ENCODE data around the gene LKAAEAR1.

The LKAAEAR1 gene

GRCh38 chr20:64098471-64099013 is 14.3 kb upstream of the LKAAEAR1 start:
- Histone ChIP-seq H3K4me3 (ENCODE audit: low read depth, low read length) (no peak overlapping the region), H3K27me3 (ENCODE audit: control insufficient read depth, insufficient read depth, low read length) (no peaks in the 10 kb centered on the region), H3K36me3 (ENCODE audit: control insufficient read depth, insufficient read depth, low read length) (no peaks in the 10 kb centered on the region), H2AFZ (no peak overlapping the region), H3K79me2 (peaks cover 2% of the 10 kb centered on the region), H3K9ac (no peak overlapping the region), H3K4me1 (peaks cover 18% of the 10 kb centered on the region), H3K27ac (no peak overlapping the region), H3K9me3 (ENCODE audit: control insufficient read depth, low read length) (no peaks in the 10 kb centered on the region), H3K4me2 (ENCODE audit: low read length) (no peak overlapping the region)
- no peak for TF ChIP-seq CTCF (IDR thresholded peaks at IDR 0.05)

- Histone ChIP-seq H3K4me2 (ENCODE audit: low read length) (no peak overlapping the region), H2AFZ (no peak overlapping the region)
- TF ChIP-seq CTCF (IDR thresholded peaks at IDR 0.05): no peak
Observed at GRCh38 chr20:64096535-64096934, 12.3 kb upstream of the LKAAEAR1 start.

GRCh38 chr20:64095927-64096326 is 11.7 kb upstream of the LKAAEAR1 start:
- Histone ChIP-seq H3K4me3 (ENCODE audit: low read depth, low read length) (no peak overlapping the region), H3K9me3 (ENCODE audit: control insufficient read depth, low read length) (no peaks in the 10 kb centered on the region)

More at GRCh38 chr20:64096535-64096934, 12.3 kb upstream of the LKAAEAR1 start:
- Histone ChIP-seq H3K4me1 (peaks cover 19% of the 10 kb centered on the region), H3K9me3 (ENCODE audit: control insufficient read depth, low read length) (no peaks in the 10 kb centered on the region), H3K79me2 (no peaks in the 10 kb centered on the region), H3K4me3 (ENCODE audit: low read depth, low read length) (no peak overlapping the region), H3K27me3 (ENCODE audit: control insufficient read depth, insufficient read depth, low read length) (no peaks in the 10 kb centered on the region), H3K27ac (no peak overlapping the region), H3K36me3 (ENCODE audit: control insufficient read depth, insufficient read depth, low read length) (no peaks in the 10 kb centered on the region), H3K9ac (no peak overlapping the region)

GRCh38 chr20:64095455-64095854 is 11.3 kb upstream of the LKAAEAR1 start:
- Histone ChIP-seq H3K79me2 (no peaks in the 10 kb centered on the region), H3K27me3 (ENCODE audit: control insufficient read depth, insufficient read depth, low read length) (no peaks in the 10 kb centered on the region), H3K9ac (no peak overlapping the region), H3K4me3 (ENCODE audit: low read depth, low read length) (no peak overlapping the region), H3K27ac (no peak overlapping the region), H3K4me2 (ENCODE audit: low read length) (no peak overlapping the region), H3K36me3 (ENCODE audit: control insufficient read depth, insufficient read depth, low read length) (no peaks in the 10 kb centered on the region), H3K4me1 (peaks cover 16% of the 10 kb centered on the region), H3K9me3 (ENCODE audit: control insufficient read depth, low read length) (no peaks in the 10 kb centered on the region), H2AFZ (no peak overlapping the region)
- TF ChIP-seq CTCF (IDR thresholded peaks at IDR 0.05): no peak

More at GRCh38 chr20:64095927-64096326, 11.7 kb upstream of the LKAAEAR1 start:
- H3K79me2 ChIP-seq: no peaks in the 10 kb centered on the region
- H3K36me3 ChIP-seq (ENCODE audit: control insufficient read depth, insufficient read depth, low read length): no peaks in the 10 kb centered on the region
- H2AFZ ChIP-seq: peak overlapping the region; percentile 25
- peaks cover 16% of the 10 kb centered on the region for H3K4me1 ChIP-seq
- TF ChIP-seq CTCF (IDR thresholded peaks at IDR 0.05): no peak
- peak overlapping the region; percentile 6 for H3K27ac ChIP-seq
- no peaks in the 10 kb centered on the region for H3K27me3 ChIP-seq (ENCODE audit: control insufficient read depth, insufficient read depth, low read length)
- H3K9ac ChIP-seq: no peak overlapping the region
- H3K4me2 ChIP-seq (ENCODE audit: low read length): no peak overlapping the region

- no peak overlapping the region for H3K9ac ChIP-seq
- H3K27me3 ChIP-seq (ENCODE audit: control insufficient read depth, insufficient read depth, low read length): no peaks in the 10 kb centered on the region
- H3K27ac ChIP-seq: no peak overlapping the region
- H3K4me2 ChIP-seq (ENCODE audit: low read length): no peak overlapping the region
- TF ChIP-seq CTCF (IDR thresholded peaks at IDR 0.05): no peak
- H3K36me3 ChIP-seq (ENCODE audit: control insufficient read depth, insufficient read depth, low read length): no peaks in the 10 kb centered on the region
- H3K79me2 ChIP-seq: no peaks in the 10 kb centered on the region
- H2AFZ ChIP-seq: no peak overlapping the region
- H3K9me3 ChIP-seq (ENCODE audit: control insufficient read depth, low read length): no peaks in the 10 kb centered on the region
- H3K4me3 ChIP-seq (ENCODE audit: low read depth, low read length): no peak overlapping the region
- H3K4me1 ChIP-seq: peaks cover 16% of the 10 kb centered on the region
Observed at GRCh38 chr20:64093013-64093503, 8.9 kb upstream of the LKAAEAR1 start.
